Measurements from ENCODE around the gene SELPLG. TPM values are rescaled to one million over a fixed set of nuclear protein-coding genes. Genes with fewer than 3 reads are reported as not detected.

SELPLG gene
- total RNA-seq, 1 experiment from 2014 or later = 0.41 TPM

GRCh38 chr12:108649669-108650068 lies 16.0 kb upstream of the SELPLG start:
- Histone ChIP-seq H3K27me3 (ENCODE audit: control insufficient read depth, insufficient read depth, low read length) (no peaks in the 10 kb centered on the region), H3K4me3 (ENCODE audit: low read depth in 2 of 2, low read length in 2 of 2) (no peak overlapping the region), H3K4me1 (ENCODE audit: control insufficient read depth, insufficient read depth, low read length) (peaks cover 13% of the 10 kb centered on the region), H3K27ac (ENCODE audit: low read length) (no peak overlapping the region), H3K9me3 (ENCODE audit: control insufficient read depth, insufficient read depth, low read depth, low read length) (no peaks in the 10 kb centered on the region), H3K36me3 (ENCODE audit: control insufficient read depth, insufficient read depth, low read length) (peaks cover 10% of the 10 kb centered on the region)
- POLR2A ChIA-PET = interaction anchor here (0.7 kb wide), 1 partner anchor 64 kb away, joined by 17 read pairs; no protein-coding TSS in a partner anchor
- DNase-seq (ENCODE audit: low read depth, low spot score) (no peak), ATAC-seq (no peak)
- in situ Hi-C loops (cut with HindIII; ENCODE audit: low pct_unique_long_range_greater_than_20kb, low sequenced_read_pairs) = no loop called here
- intact Hi-C loops (cut with micrococcal nuclease; ENCODE audit: unreplicated experiment) = no loop called here
- TF ChIP-seq SIN3A (IDR thresholded peaks at IDR 0.05; ENCODE audit: borderline replicate concordance, insufficient read depth, low read depth, low read length) (no peak), REST (IDR thresholded peaks at IDR 0.05; ENCODE audit: insufficient read depth in 1 of 2, low read depth in 2 of 2, low read length in 1 of 2) (no peak), TCF7L2 (IDR thresholded peaks at IDR 0.05; ENCODE audit: low read depth, low read length) (no peak), POLR2AphosphoS5 (IDR thresholded peaks at IDR 0.05; ENCODE audit: low read depth, low read length) (no peak), CTCF (IDR thresholded peaks at IDR 0.05) (no peak)
- CTCF ChIA-PET = no interaction called here
- BruUV-seq (replicated peaks) = no TSS peak

GRCh38 chr12:108649126-108649525 lies 15.4 kb upstream of the SELPLG start:
- Histone ChIP-seq H3K27ac (ENCODE audit: low read length) (no peak overlapping the region), H3K4me1 (ENCODE audit: control insufficient read depth, insufficient read depth, low read length) (peaks cover 13% of the 10 kb centered on the region), H3K9me3 (ENCODE audit: control insufficient read depth, insufficient read depth, low read depth, low read length) (no peaks in the 10 kb centered on the region), H3K4me3 (ENCODE audit: low read depth in 2 of 2, low read length in 2 of 2) (no peak overlapping the region), H3K36me3 (ENCODE audit: control insufficient read depth, insufficient read depth, low read length) (peaks cover 10% of the 10 kb centered on the region), H3K27me3 (ENCODE audit: control insufficient read depth, insufficient read depth, low read length) (no peaks in the 10 kb centered on the region)
- ChIA-PET CTCF (no interaction called here), POLR2A (no interaction called here)
- no TSS peak for BruUV-seq (replicated peaks)
- TF ChIP-seq REST (IDR thresholded peaks at IDR 0.05; ENCODE audit: insufficient read depth in 1 of 2, low read depth in 2 of 2, low read length in 1 of 2) = no peak
- no peak for TF ChIP-seq CTCF (IDR thresholded peaks at IDR 0.05)
- no peak for TF ChIP-seq POLR2AphosphoS5 (IDR thresholded peaks at IDR 0.05; ENCODE audit: low read depth, low read length)
- no peak for TF ChIP-seq SIN3A (IDR thresholded peaks at IDR 0.05; ENCODE audit: borderline replicate concordance, insufficient read depth, low read depth, low read length)
- no peak for TF ChIP-seq TCF7L2 (IDR thresholded peaks at IDR 0.05; ENCODE audit: low read depth, low read length)
- in situ Hi-C loops (cut with HindIII; ENCODE audit: low pct_unique_long_range_greater_than_20kb, low sequenced_read_pairs) = no loop called here
- intact Hi-C loops (cut with micrococcal nuclease; ENCODE audit: unreplicated experiment) = no loop called here
- ATAC-seq = no peak
- DNase-seq (ENCODE audit: low read depth, low spot score) = no peak

Data from Panc1 (cell line).